Stimulated activated CD8-positive, alpha-beta memory T cell treated with anti-CD3 and anti-CD28 coated beads, Interleukin-15, amount 100 ng/mL, for 48 hours (primary cell): ENCODE data around the gene DCLK1.

ENCODE experiments used
- DNase-seq, 2 donors: peaks; one replicate each; pipeline ENCODE4 v3.0.0-alpha.2; 2020; ENCODE audit warnings: low read depth in 2 of 2

The DCLK1 gene

DNA sequence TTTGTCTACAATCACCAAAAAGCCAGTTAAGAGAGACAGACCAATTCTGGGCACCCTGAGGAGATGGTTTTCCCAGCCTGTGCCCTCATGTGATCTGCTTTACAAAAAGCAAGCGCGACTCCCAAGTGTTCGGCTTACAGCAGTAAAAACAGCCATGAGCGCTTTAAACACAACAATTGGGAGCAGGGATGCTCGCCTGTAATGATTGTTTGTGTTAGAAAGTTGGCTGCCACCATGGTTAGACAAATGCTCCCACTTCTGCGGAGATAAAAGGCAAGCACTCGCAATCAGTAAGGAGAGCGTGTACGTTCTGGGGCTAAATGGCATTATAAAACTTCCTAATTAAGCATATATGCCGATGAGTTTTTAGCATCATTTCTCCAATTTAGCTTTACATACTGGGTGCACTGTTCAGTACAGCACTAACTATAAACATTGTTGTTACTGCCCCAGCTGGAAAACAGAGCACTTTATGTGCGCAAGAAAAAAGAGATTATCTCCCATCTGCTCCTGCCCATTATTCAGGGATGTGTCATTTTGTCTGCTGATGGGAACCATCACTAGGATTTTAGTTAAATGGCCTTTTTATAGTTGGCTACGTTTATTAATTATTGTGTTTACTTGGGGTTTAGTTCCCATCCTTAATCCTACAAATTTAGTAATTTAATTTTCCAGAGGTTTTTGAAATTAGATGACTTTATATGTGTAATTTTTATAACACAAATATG lies 345.4 kb downstream of the DCLK1 start:
- DNase-seq, result no peak

DNA sequence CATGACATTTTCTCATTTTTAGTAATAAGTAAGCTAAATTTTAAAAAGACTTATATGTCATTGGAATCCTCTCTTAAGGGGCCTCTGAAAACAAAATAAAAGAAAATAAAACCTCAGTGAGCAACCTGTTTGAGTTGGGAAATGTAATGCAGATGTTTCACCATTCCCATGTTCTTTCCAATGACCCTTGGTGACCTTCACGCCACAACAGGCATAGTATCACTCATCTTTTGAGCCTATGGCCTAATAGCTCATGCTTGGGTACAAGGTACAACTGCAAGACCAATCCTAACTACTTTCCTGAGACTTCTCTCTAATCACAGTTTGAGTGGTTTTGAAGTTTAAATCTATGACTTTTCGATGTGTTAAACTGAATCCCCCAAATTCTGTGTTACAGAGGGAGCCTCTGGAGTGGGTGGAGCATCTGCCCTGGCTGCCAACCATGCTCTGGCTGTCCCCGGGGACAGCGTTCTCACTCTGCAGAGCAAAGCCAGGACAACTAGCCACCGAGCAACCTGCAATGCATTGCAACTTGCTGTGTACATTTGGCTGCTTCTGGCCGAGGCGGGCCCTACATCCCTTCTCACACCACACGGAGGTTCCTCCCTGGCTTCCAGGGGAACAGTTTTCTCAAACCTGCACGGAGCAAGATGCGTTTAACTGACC lies 346.8 kb downstream of the DCLK1 start:
- no peak for DNase-seq

DNA sequence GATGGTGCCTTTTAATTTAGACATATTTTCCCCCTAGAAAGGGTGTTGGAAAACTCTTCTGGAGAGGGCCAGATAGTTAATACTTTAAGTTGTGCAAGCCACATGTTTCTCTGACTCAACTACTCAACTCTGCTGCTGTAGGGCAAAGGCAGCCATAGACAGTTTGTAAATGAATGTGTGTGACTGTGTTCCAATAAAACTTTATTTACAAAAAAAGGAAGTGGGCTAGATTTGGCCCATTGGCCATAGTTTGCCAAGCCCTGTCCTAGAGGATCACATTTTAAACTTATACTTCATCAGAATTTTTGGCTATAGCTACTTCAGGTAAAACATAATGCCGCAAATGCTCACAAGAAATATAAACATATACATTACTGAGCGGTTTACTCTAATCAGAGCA lies 348.4 kb downstream of the DCLK1 start:
- DNase-seq, result no peak

DNA sequence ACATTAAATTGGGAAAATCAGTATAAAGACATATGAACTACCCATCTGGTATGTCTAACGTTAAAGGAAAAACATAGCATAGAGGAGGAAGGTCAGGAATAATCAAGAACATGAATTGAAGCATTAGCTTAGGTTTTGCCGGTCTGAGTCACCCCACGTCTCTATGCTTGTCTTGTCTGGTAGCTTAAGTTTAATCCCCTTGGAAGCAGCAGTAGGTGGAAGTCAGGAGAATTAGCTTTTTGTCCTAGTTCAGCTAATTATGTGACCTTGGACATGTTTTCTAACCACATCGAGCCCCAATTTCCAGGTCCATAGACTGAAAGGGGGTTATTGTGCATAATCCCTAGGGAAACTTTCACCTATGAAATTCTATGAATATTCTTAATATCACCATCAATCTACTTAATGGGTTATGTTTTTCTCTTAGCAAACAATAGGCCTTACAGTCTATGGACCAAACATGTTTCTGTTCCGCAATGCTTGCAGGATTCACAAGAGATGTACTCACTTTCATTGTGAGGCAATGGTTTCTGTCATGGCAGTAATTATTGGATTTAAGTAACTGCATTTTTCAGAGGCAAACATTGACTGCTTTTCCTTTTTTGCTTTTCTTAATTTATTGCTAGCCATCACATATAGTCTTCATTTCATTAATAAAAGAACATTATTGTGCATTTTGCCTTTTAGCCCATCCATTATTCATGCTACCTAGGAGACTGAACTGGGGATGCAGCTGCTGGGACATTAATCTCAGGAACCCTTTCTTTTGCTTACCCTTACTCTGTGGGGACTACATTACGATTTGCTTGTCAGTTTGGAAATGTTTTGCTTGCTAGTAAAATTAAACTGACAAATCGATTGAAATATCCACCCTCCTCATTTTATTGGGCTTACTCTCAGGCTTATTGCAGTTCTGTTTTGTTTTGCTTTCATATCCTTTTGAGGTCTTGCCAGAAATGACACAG lies 349.9 kb downstream of the DCLK1 start:
- no peak for DNase-seq

DNA sequence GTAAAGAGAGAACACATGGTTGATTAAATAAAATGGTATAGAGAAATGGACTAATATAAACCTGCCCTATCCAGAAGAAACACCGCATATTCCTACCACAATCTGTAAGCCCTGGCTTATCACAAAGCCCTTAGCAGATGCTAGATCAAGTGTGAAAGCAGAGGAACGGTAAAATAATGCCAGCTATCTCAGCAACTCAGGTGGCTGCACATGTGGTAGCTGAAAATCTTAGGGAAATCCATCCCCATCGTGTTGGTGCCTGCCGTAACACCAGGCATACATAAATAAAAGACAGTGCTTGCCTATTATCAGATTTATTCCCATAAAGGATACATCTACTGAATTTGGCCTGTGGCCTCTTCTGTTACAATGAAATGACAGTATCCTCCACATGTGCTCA lies 350.6 kb downstream of the DCLK1 start:
- DNase-seq, result no peak

DNA sequence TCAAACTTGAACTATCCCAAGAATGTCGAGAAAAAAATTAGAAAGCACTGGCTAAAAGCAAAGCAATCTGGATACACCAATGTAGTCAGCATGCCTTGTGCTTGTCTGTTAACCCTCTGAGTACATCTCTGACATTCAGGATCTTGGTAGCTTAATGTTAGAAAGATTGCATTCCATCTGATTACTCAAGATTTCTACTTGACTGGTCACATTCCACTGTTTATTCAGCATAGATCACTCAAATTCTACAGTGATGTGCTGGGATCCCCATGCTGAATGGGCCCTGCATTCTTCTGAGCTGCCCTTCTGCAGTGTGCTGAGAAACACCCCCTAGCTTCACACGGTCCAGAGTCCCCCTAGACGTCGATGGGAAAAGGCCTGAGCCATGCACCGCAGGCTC lies 359.3 kb downstream of the DCLK1 start:
- DNase-seq, result no peak

DNA sequence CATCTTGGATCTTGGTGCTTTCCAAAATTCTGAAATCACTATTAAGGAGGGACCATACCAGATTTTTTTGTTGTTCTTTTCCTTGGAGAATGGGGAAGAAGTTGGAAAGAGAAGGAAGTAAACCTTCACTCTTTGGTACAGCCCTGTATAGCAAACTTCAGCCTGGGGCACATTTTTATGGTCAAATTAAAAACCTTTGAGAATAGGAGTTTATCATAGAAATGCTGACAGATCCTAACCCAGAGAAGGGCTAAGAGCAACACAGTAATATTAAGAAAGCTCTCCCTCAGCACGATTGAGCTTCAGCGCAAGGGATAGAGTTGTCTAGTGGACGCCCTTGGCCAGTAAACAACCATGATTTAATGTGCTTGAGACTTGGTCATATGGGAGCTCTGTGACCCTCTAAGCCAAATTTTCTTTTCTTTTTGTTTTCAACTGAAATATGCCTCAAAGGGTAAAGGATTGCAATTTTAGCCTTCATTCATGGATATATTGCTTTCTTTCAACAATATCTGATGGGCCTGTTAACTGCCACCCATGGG lies 360.4 kb downstream of the DCLK1 start:
- no peak for DNase-seq

DNA sequence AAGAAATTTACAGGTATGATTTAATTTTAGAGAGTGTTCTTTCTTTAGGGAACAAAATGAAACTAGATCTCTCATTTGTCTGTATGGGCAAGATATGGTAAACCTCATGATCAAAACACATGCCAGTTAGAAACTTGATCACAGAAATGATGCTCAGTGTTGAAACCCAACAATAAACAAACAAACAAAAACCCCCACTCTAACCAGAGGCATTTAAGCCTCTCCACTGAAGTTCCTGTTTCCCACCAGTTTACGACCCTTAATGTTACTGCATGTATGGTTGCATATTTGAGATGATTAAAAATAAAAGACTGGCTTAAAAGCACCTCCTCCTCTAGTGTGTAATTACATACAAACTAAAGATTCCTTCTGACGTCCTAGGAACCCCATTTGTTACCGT lies 361.4 kb downstream of the DCLK1 start:
- no peak for DNase-seq

DNA sequence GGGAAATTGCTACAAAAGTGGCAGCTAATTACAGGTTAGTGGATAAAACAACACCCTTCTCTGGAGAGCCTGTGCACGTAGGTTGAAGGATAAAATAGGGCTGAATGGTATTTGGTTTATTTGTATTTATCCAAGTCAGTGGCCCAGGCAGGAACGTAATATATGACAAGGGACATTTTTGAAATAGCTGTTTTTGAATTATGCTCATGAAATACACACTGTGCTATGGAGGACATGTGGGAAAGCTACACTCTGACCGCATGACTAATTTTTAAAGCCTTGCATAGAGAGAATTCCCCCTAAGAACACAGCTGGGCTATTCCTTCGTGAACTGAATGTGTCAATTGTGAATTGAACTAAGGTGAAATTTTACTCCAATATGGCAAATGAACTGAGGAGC lies 362.6 kb downstream of the DCLK1 start:
- DNase-seq, result no peak

DNA sequence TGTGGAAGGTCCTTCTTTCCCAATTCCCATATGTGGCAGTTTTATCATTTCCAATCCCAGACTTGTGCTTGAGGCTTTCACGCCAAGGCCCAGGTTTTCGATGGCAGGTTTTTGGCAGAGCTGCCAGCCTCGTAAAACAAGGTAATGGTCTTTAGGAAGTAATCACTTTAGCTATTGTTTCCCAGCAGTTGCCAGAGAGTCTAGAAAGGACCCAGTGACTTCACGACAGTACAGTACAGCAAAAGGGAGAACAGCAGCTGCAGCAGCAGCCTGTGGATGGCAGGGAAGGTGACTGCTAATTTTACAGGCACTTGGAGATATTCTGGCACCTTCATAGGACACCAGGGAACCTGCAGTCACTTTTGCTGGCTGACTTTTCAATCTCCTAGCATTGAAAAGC lies 363.1 kb downstream of the DCLK1 start:
- DNase-seq, result no peak

DNA sequence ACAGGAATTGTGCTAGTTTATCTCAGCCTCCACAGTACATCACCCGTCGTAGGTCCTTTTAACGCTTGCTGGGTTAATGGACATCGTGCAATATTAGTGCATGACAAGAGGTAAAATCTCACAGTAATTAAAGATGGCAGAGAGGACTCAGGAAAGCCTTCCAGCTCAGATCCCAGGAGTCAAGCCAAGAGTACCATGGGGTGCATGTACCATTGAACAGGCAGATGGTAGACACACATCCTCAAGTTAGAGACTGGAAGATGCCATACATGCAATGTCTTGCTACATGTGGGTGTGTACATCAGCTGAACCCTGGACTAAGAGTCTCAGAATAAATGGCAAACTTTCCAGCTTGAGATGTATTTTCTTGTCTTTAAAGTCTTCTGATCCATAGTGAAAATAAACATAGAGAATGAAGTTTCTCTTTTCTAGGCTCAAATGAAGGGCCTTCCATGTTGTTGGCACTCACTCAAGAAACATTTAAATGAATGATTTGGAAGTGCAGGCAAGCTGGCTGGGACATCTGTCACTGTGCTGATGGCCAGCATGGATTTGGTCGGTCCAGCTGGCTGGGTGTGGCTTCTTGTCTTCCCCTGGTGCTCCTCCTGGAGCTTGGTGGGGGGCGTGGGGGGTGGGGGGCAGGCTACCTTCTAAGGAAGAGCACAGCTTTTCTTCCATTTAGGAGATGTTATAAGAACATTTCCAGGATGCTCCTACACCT lies 363.8 kb downstream of the DCLK1 start:
- DNase-seq, result no peak

DNA sequence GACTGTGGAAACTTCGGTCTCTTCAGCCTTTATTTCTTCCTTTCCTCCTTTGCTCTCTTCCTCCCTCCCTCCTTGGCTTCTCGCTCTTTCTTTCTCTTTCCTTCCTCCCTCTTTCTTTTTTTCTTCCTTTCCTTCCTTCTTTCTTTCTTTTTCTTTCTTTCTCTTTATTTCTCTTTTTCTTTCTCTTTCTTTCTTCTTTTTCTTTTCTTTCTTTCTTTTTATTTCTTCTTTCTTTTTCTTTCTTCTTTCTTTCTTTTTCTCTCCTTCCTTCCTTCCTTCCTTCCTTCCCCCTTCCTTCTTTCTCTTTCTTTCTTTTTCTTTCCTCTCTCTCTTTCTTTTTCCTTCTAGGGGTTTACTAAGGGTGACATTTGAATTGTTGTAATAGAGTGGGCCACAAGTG lies 364.5 kb downstream of the DCLK1 start:
- DNase-seq, result no peak

DNA sequence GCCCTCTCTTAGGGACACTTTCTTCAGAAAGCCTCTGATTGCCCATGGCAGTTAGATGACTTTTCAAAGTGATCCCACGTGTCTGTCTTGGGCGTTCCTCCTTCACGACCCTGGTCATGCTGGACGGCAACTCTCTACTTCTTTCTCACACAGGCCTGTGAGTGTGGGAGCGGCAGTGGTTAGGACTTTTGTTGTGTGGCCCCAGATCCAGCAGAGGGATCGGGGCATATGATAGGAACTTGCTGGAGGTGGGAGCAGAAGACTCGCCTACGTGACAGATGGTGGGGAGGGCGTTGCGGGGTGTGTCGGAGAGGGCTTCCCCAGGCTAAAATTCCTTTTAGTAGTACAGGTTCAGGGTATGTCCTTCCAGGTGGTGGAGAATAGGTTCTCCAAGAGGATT lies 365.2 kb downstream of the DCLK1 start:
- DNase-seq, result no peak

DNA sequence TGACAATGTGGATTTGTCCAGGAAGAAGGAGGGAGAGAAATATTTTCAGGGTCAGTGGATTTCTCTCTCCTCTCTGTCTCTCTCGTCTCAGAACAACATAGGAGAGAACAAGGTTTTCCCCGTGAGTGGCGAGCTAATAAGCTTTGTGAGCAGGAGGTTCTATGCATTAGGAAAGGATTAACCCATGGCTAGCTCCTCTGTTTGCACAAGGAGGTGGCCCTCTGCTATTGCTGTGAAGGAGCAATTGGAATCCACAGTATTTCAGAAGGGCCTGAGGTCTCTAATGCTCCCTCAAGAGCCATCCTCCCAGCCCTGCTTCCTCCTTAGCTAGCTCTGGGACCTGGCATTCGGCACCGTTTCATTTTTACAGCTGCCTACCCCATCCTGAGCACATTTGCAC lies 365.8 kb downstream of the DCLK1 start:
- no peak for DNase-seq

DNA sequence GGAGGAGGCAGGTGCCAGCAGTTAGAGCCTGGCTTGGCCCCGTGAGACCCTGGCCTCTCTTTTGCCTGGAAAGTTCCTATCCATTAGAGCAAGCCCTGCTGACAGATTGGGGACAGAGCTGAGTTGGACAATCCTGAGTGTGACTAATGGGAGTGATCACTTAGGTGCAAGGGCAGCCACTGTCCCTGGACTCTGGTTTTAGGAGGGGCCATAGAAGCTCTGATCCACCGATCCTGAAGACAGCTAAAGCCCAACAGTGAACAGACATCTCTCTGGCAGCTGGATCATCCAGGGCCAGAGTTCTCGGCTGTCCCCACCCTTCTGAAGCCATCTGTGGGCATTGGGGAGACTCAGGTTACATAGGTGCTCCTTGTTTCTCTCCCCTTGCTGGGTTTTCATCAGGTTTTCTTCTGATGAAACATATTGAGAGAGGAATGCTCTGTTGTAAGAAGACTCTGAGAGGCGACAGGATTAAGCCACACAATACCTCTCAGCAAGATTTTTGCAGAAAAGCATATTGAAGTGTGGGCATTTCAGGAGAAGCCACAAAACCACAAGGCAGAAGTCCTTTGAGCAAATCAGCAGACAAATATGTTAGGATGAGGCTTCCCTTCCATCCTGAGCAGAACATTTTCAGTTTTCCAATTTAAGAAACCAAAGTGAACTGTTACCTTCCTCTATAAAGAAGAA lies 366.7 kb downstream of the DCLK1 start:
- DNase-seq, result no peak

DNA sequence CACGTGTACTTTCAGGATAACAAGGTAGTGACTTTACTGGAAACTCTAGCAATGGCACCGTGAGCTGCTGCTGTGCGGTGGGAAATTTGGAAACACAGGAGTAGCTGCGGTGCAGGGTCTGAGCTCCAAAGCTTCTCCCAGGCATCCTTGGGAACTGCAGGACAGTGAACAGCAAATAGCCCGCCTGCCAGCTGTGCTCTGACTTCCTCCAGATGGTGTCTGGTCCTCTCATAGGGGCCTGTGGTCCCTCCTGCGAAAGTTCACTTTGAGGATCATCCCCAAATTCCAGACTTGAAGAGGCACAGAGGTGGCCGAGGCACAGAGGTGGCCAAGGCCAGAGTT lies 367.4 kb downstream of the DCLK1 start:
- DNase-seq, result no peak

DNA sequence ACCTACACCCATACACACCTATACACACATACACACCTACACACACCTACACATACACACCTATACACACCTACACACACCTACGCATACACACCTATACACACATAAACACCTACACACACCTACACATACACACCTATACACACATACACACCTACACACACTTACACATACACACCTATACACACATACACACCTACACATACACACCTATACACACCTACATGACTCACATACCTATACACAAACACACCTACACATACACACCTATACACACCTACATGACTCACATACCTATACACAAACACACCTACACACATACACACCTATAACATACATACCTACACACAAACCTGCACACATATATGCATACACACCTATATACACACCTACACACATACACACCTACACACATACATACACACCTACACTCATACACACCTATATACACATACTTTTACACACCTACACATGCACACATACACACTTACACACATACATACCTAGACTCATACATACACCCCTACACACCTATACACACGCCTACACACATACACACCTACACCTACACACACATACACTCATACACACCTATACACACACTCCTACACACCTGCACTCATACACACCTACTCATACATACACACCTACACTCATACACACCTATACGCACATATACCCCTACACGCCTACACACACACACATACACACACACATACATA lies 368.0 kb downstream of the DCLK1 start:
- DNase-seq, result no peak

DNA sequence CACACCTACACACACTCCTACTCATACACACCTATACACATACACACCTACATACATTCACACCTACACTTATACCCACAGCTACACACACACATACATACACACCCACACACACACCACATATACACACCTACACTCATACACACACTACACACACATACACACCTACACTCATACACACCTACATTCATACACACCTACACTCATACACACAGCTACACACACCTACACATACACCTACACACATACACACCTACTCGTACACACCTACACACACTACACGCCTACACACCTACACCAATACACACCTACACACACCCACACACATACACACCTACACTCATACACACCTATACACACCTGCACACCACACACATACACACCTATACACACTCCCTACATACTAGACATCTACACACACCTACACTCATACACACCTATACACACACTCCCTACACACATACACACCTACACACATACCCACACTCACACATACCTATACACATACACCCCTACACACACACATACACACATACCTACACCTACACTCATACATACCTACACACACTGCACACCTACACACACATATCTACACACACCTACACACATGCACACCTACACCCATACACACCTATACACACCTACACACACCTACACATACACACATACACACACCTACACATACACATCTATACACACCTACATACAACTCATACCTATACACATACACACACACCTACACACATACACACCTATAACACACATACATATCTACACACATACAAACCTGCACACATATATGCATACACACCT lies 369.5 kb downstream of the DCLK1 start:
- DNase-seq, result no peak

DNA sequence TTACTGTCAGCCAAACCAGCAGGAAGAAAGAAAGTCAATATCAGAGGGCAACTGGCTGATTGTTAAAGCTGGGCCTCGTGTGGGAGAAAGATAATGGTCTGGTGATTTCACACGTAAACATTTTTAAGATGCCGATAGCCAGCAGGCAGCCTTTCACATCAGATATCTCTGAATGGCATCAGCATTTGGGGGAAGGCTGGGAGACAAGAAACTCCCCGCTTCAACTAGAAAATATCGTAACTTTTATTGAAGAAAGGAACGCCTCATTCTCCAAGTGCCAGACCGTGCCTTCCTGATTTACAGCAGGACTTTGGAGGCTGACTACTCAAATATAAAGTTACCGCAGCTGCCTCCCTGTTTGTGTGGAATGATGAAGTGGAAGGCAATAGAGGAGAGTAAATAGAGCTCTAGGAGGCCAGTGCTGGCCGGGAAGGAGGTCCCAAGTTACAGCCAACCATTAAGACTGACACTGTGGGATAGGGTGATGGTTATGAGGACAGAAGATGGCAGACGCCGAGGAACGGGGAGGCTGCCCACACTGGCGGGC lies 370.4 kb downstream of the DCLK1 start:
- no peak for DNase-seq
